GM21447 (cell line): Measurements from ENCODE around the gene LRRC66.

Experiments used
- ATAC-seq: cut with Tn5 transposase; IDR thresholded peaks from one replicate; pipeline ENCODE4 v1.9.1; 2021; ENCODE audit not compliant: unreplicated experiment

The LRRC66 gene

GRCh38 chr4:52012651-52013050 is 7.5 kb downstream of the LRRC66 start:
- ATAC-seq: no peak

GRCh38 chr4:52010986-52011385 is 9.2 kb downstream of the LRRC66 start:
- ATAC-seq: no peak

- ATAC-seq: no peak
Measured at GRCh38 chr4:52006887-52007286, 13.3 kb downstream of the LRRC66 start.

GRCh38 chr4:52005604-52006273 is 14.4 kb downstream of the LRRC66 start:
- no peak for ATAC-seq

GRCh38 chr4:52004414-52004813 is 15.7 kb downstream of the LRRC66 start:
- no peak for ATAC-seq

GRCh38 chr4:52001616-52002015 is 18.5 kb downstream of the LRRC66 start:
- ATAC-seq: no peak

GRCh38 chr4:51999250-51999649 is 20.9 kb downstream of the LRRC66 start:
- ATAC-seq: no peak

- no peak for ATAC-seq
Measured at GRCh38 chr4:51998837-51999236, 21.3 kb downstream of the LRRC66 start.

GRCh38 chr4:51997647-51998046 is 22.5 kb downstream of the LRRC66 start:
- no peak for ATAC-seq

- no peak for ATAC-seq
Measured at GRCh38 chr4:51995647-51996220, 24.4 kb downstream of the LRRC66 start.

- no peak for ATAC-seq
Measured at GRCh38 chr4:51965862-51966261, 54.3 kb downstream of the LRRC66 start.

GRCh38 chr4:51963841-51964517 is 56.2 kb downstream of the LRRC66 start:
- no peak for ATAC-seq

GRCh38 chr4:51960486-51960885 is 59.7 kb downstream of the LRRC66 start:
- no peak for ATAC-seq

GRCh38 chr4:51958199-51958968 is 61.8 kb downstream of the LRRC66 start:
- ATAC-seq: no peak
